Renal pelvis (tissue), 4 donors: ENCODE data around the gene MYCL. TPM values are rescaled to one million over a fixed set of nuclear protein-coding genes. Genes with fewer than 3 reads are reported as not detected.
"Not testable (repeated sequence)": the region's sequence is repeated elsewhere in the genome, so short reads cannot be mapped to it uniquely, and the experiment has no call there.

ENCODE experiments used
- DNase-seq: peaks from one replicate; pipeline ENCODE4 v3.0.0-alpha.2; 2013
- polyA plus RNA-seq, 3 donors: library from polyadenylated mRNA; unstranded; fragments of 120-200 nt; gene quantifications; one replicate each; pipeline ENCODE4 v1.2.1, GENCODE V29; 2013; ENCODE audit not compliant: insufficient read length in 3 of 3

The MYCL gene
- polyA plus RNA-seq, 3 donors: 8.4 to 10.1 (median 9.0) TPM

- no peak for DNase-seq
These were observed 24.1 kb upstream of the MYCL start for GRCh38 chr1:39925721-39926342.

GRCh38 chr1:39922251-39922688 is 20.6 kb upstream of the MYCL start:
- no peak for DNase-seq

GRCh38 chr1:39919545-39919944 is 17.8 kb upstream of the MYCL start:
- peak; percentile 71 for DNase-seq

DNA sequence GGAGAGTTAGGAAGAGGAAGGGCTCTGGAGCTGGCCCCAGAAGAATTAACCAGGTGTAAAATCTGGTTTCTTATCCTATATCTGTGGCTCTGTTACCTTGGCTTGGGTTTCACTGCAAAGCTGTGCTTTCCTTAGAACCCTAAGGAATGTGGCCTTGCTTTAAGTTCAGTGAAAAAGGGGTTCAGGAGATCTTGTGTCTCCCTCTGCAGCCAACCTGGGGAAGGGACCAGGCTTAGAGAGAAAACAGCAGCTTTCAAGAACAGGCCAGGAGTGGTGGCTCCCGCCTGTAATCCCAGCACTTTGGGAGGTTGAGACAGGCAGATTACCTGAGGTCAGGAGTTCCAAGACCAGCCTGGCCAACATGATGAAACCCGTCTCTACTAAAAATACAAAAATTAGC is 16.1 kb upstream of the MYCL start:
- no peak for DNase-seq

DNA sequence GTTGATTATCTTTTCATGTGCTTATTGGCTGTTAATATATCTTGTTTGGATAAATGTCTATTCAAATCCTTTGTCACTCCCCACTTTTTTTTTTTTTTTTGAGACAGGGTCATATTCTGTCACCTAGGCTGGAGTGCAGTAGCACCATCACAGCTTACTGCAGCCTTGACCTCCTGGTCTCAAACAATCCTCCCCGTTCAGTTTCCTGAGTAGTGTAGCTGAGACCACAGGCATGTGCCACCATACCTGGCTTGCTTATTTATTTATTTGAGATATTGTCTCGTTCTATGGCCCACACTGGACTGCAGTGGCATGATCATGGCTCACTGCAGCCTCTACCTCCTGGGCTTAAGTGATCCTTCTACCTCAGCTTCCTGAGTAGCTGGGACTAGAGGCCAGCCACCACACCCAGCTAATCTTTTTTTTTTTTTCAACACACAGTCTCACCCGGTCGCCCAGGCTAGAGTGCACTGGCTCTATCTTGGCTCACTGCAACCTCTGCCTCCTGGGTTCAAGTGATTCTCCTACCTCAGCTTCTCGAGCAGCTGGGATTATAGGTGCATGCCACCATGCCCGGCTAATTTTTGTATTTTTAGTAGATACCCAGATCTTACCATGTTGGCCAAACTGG is 13.9 kb upstream of the MYCL start:
- DNase-seq: no peak

- DNase-seq: not testable (repeated sequence)
These were observed 11.4 kb upstream of the MYCL start for GRCh38 chr1:39913136-39913535.

GRCh38 chr1:39910263-39910662 is 8.5 kb upstream of the MYCL start:
- no peak for DNase-seq

- DNase-seq: no peak
These were observed 6.8 kb upstream of the MYCL start for GRCh38 chr1:39908534-39908933.

- no peak for DNase-seq
These were observed 6.1 kb upstream of the MYCL start for GRCh38 chr1:39907528-39908453.

DNA sequence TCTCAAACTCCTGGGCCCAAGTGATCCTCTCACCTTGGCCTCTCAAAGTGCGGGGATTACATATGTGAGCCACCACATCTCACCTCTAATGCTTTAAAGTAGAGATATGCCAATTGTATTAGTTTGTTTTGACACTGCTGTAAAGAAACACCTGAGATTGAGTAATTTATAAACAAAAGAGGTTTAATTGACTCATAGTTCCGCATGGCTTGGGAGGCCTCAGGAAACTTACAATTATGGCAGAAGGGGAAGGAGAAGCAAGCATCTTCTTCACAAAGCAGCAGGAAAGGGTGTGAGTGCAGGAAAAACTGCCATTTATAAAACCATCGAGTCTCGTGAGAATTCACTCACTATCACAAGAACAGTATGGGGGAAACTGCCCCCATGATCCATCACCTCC is 3.5 kb upstream of the MYCL start:
- DNase-seq: no peak

GRCh38 chr1:39902460-39902807 is 717 bp upstream of the MYCL start:
- DNase-seq: no peak

DNA sequence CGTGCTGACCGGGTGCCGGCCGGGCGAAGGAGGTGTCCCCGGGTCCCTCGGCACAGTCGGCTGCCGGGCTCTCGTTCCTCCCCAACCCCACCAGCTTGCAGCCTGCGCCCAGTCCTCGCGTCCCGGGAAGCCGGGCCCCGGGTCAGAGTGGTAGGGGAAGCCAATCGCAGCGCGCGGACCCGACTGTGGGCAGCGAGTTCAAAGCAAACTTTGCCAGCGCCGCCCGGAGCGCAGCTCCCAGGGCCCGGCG is 328 bp downstream of the MYCL start:
- DNase-seq: no peak

DNA sequence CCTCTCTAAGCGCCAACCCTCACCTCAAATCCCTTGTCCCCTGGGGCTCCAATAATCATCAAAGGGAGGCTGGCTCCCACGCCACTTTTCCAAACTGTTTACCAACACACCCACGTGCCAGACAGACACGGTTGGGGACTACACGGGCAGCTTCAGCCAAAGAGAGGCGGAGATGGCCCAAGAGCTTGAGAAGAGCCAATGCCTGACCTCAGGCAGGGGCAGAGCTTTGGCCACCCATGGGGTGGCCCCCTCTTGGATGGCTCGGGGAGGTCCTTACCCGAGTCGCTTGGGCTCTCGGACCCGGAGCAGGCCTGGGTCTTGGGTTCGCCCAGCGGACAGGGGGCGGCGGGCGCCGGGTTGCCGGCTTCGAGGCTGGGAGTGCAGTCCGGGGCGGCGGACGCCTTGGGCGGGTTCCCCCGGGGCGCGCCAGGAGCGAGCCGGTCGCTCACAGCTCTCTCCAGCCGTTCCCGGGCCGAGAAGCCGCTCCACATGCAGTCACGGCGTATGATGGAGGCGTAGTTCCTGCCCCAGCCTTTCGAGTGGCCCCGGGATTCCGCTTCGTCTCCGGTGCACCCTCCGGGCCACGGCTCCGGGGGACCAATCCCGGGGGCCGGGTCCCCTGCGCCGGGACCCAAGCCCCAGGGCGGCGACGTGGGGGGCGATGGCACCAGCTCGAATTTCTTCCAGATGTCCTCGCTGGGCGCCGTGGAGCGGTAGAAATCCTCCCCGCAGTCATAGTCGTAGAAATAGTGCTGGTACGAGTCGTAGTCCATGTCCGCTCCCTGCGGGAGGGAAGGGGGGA is 854 bp downstream of the MYCL start:
- no peak for DNase-seq

GRCh38 chr1:39899611-39900538 is 1.8 kb downstream of the MYCL start:
- DNase-seq: no peak

DNA sequence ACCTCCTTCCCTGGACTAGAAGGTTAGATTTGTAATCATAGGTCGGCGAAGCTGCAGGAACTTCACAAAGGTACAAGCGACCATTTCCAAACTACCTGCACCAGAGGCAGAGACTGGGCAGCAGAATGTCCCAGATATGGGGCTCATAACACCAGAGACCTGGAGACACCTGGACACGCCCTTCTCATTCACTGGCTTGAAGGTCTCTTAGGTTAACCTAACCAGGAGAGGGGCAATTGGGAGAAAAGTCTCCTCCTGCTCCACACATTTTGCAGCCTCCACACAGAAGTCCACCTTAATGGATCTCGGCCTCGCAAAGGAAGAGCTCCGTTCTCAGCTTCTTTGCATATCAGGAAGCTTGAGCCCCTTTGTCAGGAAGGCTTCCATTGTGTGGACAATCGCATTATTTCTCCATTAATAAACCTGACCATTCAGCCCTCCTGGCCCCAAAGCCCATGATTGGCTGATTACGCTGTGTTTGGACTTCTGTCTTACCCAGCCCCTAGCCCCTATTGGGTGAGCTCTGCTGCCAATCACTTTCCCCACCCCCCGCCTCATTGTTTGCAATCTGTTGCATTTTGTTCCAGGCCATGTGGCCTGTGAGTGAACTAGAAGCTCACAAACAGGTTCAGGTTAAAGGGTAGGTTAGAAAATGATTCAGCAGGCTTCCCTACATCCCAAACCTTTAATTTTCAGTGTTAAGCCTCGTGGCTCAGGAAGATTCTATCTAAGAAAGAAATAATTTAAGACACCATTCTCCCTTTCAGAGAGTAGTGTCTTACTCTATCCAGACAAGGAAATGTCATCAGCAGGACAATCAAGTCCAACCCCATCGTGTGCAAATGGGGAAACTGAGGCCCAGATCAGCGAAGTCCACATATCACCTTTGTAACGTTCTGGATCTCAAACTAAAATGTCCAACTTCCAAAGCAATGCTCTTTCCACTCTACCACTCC is 2.8 kb downstream of the MYCL start:
- peak; percentile 71 for DNase-seq

GRCh38 chr1:39898191-39898590 is 3.5 kb downstream of the MYCL start:
- DNase-seq: no peak

GRCh38 chr1:39896909-39897685 is 4.6 kb downstream of the MYCL start:
- no peak for DNase-seq

- DNase-seq: no peak
These were observed 5.8 kb downstream of the MYCL start for GRCh38 chr1:39895731-39896480.
